Measurements from ENCODE around the gene LCN15.
"Not testable (repeated sequence)": the region's sequence is repeated elsewhere in the genome, so short reads cannot be mapped to it uniquely, and the experiment has no call there.

Gene LCN15

GRCh38 chr9:136764301-136764891, at the start of gene LCN15:
Gene LCN15 (minus strand): TSS chr9:136764518. CDS start chr9:136764488, 30 bp downstream.
- DNase-seq (ENCODE audit: low read depth in 1 of 2, low spot score in 1 of 2): no peak

- DNase-seq (ENCODE audit: low read depth in 1 of 2, low spot score in 1 of 2): no peak
Measured at GRCh38 chr9:136808806-136809158, 44.5 kb upstream of the LCN15 start.

GRCh38 chr9:136808075-136808805, 43.9 kb upstream of the LCN15 start:
- peak in 1 of 2 donors; percentile 35 for DNase-seq (ENCODE audit: low read depth in 1 of 2, low spot score in 1 of 2)

- peak; percentile 73 to 75 for DNase-seq (ENCODE audit: low read depth in 1 of 2, low spot score in 1 of 2)
Measured at GRCh38 chr9:136807281-136808074, 43.2 kb upstream of the LCN15 start, which contains the start of gene RABL6. Gene RABL6 (plus strand): TSS chr9:136807948. CDS start chr9:136808197, 249 bp downstream.

- no peak for DNase-seq (ENCODE audit: low read depth in 1 of 2, low spot score in 1 of 2)
Measured at GRCh38 chr9:136806631-136807201, 42.4 kb upstream of the LCN15 start.

- no peak for DNase-seq (ENCODE audit: low read depth in 1 of 2, low spot score in 1 of 2)
Measured at GRCh38 chr9:136806067-136806466, 41.7 kb upstream of the LCN15 start.

GRCh38 chr9:136805207-136805740, 41.0 kb upstream of the LCN15 start:
- no peak for DNase-seq (ENCODE audit: low read depth in 1 of 2, low spot score in 1 of 2)

GRCh38 chr9:136804509-136805206, 40.3 kb upstream of the LCN15 start:
- DNase-seq (ENCODE audit: low read depth in 1 of 2, low spot score in 1 of 2): no peak

GRCh38 chr9:136803551-136804508, 39.5 kb upstream of the LCN15 start:
- no peak for DNase-seq (ENCODE audit: low read depth in 1 of 2, low spot score in 1 of 2)

GRCh38 chr9:136803009-136803550, 38.8 kb upstream of the LCN15 start:
- DNase-seq (ENCODE audit: low read depth in 1 of 2, low spot score in 1 of 2): not testable (repeated sequence)

GRCh38 chr9:136802321-136802720, 38.0 kb upstream of the LCN15 start:
- DNase-seq (ENCODE audit: low read depth in 1 of 2, low spot score in 1 of 2): no peak

GRCh38 chr9:136799854-136800657, 35.7 kb upstream of the LCN15 start:
- DNase-seq (ENCODE audit: low read depth in 1 of 2, low spot score in 1 of 2): peak; percentile 80 to 85

GRCh38 chr9:136799079-136799853, 34.9 kb upstream of the LCN15 start:
- DNase-seq (ENCODE audit: low read depth in 1 of 2, low spot score in 1 of 2): no peak

- DNase-seq (ENCODE audit: low read depth in 1 of 2, low spot score in 1 of 2): no peak
Measured at GRCh38 chr9:136798708-136799078, 34.4 kb upstream of the LCN15 start.

GRCh38 chr9:136796775-136797347, 32.5 kb upstream of the LCN15 start:
- DNase-seq (ENCODE audit: low read depth in 1 of 2, low spot score in 1 of 2): not testable (repeated sequence)

GRCh38 chr9:136796238-136796774, 32.0 kb upstream of the LCN15 start, which contains the start of gene CCDC183:
Gene CCDC183 (plus strand): TSS chr9:136796338. CDS start chr9:136796398, 60 bp downstream.
- no peak for DNase-seq (ENCODE audit: low read depth in 1 of 2, low spot score in 1 of 2)

GRCh38 chr9:136795000-136795348, 30.7 kb upstream of the LCN15 start:
- DNase-seq (ENCODE audit: low read depth in 1 of 2, low spot score in 1 of 2): no peak

Data from stimulated activated CD4-positive, alpha-beta T cell treated with anti-CD3 and anti-CD28 coated beads, Interleukin-15, amount 100 ng/mL, for 1 hour (primary cell).